Fibroblast of pulmonary artery (primary cell): ENCODE data around the gene HDAC4.

Experiments used
- DNase-seq: peaks from one replicate; pipeline ENCODE4 v3.0.0-alpha.2; 2010; ENCODE audit warnings: low read depth
- H3K4me3 ChIP-seq: replicated peaks from 2 replicates; pipeline ENCODE4 v1.5.1; 2011; ENCODE audit warnings: low read depth, mild to moderate bottlenecking, control low read depth, low read length, moderate library complexity
- TF ChIP-seq, protein P1 (sequence below): IDR thresholded peaks from 2 replicates; pipeline ENCODE4 v1.5.1; 2011; ENCODE audit warnings: mild to moderate bottlenecking, control low read depth, low read length, inconsistent platforms; ENCODE audit errors: missing control alignments

HDAC4 gene

DNA sequence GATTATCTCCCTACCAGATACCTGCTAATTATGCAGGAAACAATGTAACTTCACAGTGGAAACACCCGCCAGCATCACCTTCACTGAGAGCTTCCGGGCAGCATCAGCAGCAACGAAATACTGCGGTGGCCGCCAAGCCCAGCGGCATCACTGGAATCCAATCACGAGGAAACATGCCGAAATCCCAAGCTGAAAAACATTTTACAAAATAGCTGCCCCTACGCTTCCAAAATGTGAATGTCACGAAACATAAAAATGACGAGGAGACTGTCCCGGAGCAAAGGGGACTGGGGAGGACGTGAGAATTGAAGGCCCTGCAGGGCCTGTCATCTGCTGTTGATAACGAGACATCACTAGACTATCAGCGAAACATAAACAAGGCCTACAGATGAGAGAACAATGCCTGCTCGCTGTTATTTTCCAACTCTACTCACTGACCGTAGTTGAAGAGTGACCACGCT is 82.6 kb downstream of the HDAC4 start:
- TF ChIP-seq, protein P1, sequence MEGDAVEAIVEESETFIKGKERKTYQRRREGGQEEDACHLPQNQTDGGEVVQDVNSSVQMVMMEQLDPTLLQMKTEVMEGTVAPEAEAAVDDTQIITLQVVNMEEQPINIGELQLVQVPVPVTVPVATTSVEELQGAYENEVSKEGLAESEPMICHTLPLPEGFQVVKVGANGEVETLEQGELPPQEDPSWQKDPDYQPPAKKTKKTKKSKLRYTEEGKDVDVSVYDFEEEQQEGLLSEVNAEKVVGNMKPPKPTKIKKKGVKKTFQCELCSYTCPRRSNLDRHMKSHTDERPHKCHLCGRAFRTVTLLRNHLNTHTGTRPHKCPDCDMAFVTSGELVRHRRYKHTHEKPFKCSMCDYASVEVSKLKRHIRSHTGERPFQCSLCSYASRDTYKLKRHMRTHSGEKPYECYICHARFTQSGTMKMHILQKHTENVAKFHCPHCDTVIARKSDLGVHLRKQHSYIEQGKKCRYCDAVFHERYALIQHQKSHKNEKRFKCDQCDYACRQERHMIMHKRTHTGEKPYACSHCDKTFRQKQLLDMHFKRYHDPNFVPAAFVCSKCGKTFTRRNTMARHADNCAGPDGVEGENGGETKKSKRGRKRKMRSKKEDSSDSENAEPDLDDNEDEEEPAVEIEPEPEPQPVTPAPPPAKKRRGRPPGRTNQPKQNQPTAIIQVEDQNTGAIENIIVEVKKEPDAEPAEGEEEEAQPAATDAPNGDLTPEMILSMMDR = no peak
- H3K4me3 ChIP-seq = no peak overlapping the region
- no peak for DNase-seq

DNA sequence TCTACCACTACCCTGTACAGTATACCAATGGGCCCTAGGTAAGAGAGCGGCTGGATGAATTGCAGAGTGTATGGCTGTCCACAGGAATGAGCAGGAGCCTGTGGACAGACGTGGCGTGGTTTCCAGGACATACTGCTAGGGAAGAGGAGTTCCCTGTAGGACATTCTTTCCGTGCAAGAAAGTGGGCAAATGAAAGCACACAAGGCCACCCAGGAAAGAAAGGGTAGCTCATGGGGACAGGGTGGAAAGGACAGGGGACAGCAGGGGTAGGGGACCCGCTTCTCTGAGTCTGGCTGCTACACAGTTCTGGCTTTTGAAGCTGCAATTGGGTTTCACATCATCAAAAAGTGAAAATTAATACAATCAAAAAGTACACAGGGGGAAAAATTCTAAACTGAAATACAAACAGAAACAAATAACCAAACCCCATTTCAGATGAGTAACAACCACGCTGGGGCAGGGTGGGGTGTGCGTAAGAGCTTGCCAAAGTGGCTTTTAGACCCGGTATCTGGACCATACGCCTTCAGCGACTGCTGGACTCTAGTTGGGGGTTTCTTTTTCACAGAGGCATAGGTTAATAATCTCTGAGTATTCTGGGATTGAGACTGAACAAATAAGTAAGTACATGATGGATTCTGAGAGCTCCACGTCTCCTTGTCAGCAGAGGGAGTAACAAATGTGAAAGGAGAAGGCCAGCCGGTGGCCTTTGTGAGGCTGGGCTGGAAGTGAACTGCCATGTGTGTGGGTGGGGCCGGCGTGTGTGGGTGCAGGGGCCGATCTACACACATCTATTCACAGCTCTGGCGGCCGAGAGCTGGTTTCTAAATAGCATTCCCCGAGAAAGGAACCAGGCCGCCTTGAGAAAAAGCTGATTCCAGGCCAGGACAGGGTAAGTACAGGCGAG is 84.0 kb downstream of the HDAC4 start:
- H3K4me3 ChIP-seq = peak overlapping the region; percentile 24
- TF ChIP-seq, protein P1 = peak; percentile 10
- DNase-seq = peak; percentile 69

DNA sequence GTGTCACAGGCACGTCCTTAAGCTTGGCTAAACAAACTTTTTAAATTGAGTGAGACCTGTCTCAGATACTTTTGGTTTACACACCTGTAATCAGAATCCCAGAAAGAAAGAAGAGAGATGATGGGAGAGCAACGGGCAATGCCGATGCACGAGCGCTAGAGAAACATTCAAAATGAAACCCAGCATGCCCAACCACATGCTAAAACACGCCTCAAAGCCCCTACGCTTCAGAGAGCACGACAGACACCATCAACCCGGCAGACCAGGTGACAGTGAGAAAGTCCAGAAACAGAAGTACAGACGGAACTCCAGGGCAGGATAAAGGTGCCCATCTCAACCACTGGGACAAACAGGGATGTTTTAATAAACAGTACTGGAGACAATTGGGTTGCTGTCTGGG is 85.5 kb downstream of the HDAC4 start:
- DNase-seq = no peak
- TF ChIP-seq, protein P1 = no peak
- H3K4me3 ChIP-seq = no peak overlapping the region

DNA sequence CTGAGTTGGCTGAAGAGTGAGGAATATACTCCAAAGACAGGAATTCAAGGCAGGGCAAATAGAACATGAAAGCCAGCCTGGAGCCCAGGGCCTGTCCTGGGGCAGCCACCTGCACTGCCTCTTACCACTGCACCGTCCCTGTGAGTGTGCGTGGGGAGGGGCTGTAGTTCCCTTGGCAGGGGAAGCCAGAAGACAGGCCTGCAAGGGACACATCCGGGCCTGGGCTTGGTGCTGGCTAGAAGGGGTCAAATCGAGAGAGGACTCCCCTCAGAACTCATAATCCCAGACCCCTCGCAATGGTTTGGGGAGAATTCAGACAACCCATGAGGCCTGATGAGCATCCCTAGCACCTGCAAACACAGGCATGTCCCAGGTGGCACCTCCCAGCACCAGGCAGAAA is 87.0 kb downstream of the HDAC4 start:
- no peak overlapping the region for H3K4me3 ChIP-seq
- TF ChIP-seq, protein P1 = no peak
- DNase-seq = no peak

DNA sequence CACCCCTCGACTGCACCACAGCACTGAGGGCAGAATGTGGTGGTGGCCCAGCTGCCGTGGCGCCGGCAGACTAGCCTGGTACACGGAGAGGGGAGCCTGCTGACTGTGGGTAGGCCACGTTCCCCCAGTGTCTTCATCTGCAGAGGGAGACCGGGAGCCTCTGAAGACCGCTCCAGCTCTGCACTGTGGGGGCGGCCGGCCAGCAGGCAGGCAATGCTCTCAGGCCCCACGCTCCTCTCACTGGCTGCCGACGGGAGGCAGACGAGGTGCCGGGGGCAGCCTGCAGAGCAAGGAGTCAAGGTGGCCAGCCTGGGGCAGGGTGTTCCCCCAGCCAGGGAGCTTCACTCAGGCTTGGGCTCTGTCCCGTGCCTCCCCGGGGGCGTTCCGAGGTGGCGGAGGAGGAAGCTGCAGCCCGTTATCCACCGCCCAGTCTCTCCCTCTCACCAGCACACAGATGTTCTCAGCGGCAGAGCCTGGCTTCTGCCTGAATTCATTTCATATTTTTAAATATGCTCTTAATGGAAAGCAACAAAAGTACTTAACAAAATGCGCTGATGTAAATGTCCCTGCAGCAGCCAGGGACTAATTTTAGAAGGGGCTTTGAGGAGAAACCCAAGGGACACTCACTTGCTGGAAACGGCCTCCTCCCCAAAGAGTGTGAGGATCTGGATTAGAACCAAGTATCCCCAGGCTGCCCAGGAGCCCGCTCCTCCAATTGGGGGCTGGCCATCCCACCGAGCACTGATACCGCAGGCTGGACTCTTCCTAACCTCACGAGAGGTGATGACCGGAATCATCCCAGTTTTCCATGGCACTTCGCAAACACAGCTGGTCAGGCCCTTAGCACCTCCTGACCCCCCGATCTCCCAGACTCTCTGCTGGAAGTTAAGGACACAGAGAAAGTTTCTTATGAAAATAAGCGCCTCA is 87.8 kb downstream of the HDAC4 start:
- H3K4me3 ChIP-seq = no peak overlapping the region
- TF ChIP-seq, protein P1 = no peak
- no peak for DNase-seq

DNA sequence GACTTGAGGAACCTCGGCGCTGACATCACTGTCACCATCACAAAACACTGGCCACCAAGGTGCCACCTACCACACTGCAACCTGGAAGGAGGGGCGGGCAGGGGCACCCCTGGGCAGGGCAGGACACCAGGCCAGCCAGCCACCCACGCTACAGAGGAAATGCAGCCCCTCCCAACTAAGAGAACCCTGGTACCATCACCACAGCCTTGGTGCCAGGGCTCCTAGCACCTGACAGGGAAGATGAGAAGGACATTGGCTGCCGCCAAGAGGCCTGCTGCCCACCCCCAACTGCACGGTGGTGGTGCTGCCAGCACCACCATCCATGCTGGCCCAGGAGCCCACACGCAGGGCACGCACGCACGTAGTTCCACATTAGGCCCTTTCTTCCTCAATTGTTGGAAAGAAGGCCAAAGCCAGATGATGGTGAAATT is 88.7 kb downstream of the HDAC4 start:
- TF ChIP-seq, protein P1 = no peak
- DNase-seq = no peak
- no peak overlapping the region for H3K4me3 ChIP-seq
